Endothelial cell of umbilical vein (primary cell): ENCODE results near the gene VPS36. TPM values are rescaled to one million over a fixed set of nuclear protein-coding genes. Genes with fewer than 3 reads are reported as not detected.

Experiments
- BruUV-seq: library from RNA; stranded (reverse); fragments of 400-500 nt; replicated peaks from 2 replicates; lab custom pipeline; 2021; lab: Mats Ljungman, UMichigan
- CTCF ChIA-PET: fragments of 300-600, 350-600 bp; sonication (Branson Sonifier 250); formaldehyde crosslinking; loops from one replicate; lab custom pipeline; 2021; ENCODE audit warnings: antibody characterized with exemption, inconsistent platforms; lab: Charles Lee
- POLR2A ChIA-PET: fragments of 300-600, 350-600 bp; sonication (Branson Sonifier 250); formaldehyde crosslinking; loops from one replicate; lab custom pipeline; 2021; ENCODE audit warnings: antibody characterized with exemption, inconsistent platforms; lab: Charles Lee
- DNase-seq: peaks from one replicate; pipeline ENCODE4 v3.0.0-alpha.2; 2011; ENCODE audit warnings: low read depth, low spot score
- FAIRE-seq: peaks from 2 replicates; lab custom pipeline; 2011; peaks lifted over from hg19 to GRCh38; lab: Jason Lieb, UNC
- H2AFZ ChIP-seq: 2 replicates; pipeline ENCODE4 v1.6.0; 2012; ENCODE audit warnings: low read depth, low read length, control low read depth, inconsistent platforms
- H3K27ac ChIP-seq: 2 replicates; pipeline ENCODE4 v1.5.1; 2011; ENCODE audit warnings: low read depth, mild to moderate bottlenecking, control low read depth, low read length, moderate library complexity; ENCODE audit not compliant: insufficient read depth
- H3K27me3 ChIP-seq, 2 experiments: 2 replicates each; pipeline versions ENCODE4 v1.6.0 to v1.6.1; 2011; ENCODE audit warnings: low read length in 2 of 2, mixed read lengths in 1 of 2; ENCODE audit not compliant: control insufficient read depth in 2 of 2, insufficient read depth in 2 of 2
- H3K36me3 ChIP-seq, 2 experiments: 2 replicates in 1 of 2; 3 replicates in 1 of 2; pipeline ENCODE4 v1.5.1; 2011; ENCODE audit warnings: low read length in 2 of 2, mild to moderate bottlenecking in 1 of 2, moderate library complexity in 1 of 2; ENCODE audit not compliant: control insufficient read depth in 2 of 2, insufficient read depth in 2 of 2; ENCODE audit errors: extremely low read depth in 1 of 2
- H3K4me1 ChIP-seq: 3 replicates; pipeline ENCODE4 v1.5.1; 2011; ENCODE audit warnings: mild to moderate bottlenecking, low read length; ENCODE audit not compliant: control insufficient read depth, insufficient read depth; ENCODE audit errors: extremely low read depth
- H3K4me2 ChIP-seq: 2 replicates; pipeline ENCODE4 v1.6.1; 2011; ENCODE audit warnings: low read length, control low read depth, mixed read lengths; ENCODE audit not compliant: insufficient read depth
- H3K4me3 ChIP-seq, 3 experiments: fragments of 200-600 bp in 1 of 3; sonication (generic), shearing (Covaris generic) in 1 of 3; replicated peaks in 1 of 3; 2 replicates each; pipeline ENCODE4 v1.5.1; 2011 to 2016; ENCODE audit warnings: control low read depth in 3 of 3, low read length in 3 of 3, mild to moderate bottlenecking in 2 of 3, inconsistent platforms in 1 of 3, low read depth in 1 of 3, moderate library complexity in 1 of 3; ENCODE audit not compliant: insufficient read depth in 1 of 3
- H3K79me2 ChIP-seq: 2 replicates; pipeline ENCODE4 v1.6.0; 2012; ENCODE audit warnings: low read length, inconsistent platforms; ENCODE audit not compliant: control insufficient read depth, insufficient read depth
- H3K9ac ChIP-seq: replicated peaks from 2 replicates; pipeline ENCODE3; 2011; ENCODE audit warnings: low read length, control low read depth; ENCODE audit not compliant: insufficient read depth; ENCODE audit errors: extremely low read depth
- H3K9me1 ChIP-seq: replicated peaks from 3 replicates; pipeline ENCODE4 v1.6.0; 2011; ENCODE audit warnings: mild to moderate bottlenecking, low read length; ENCODE audit not compliant: control insufficient read depth, insufficient read depth; ENCODE audit errors: extremely low read depth
- H3K9me3 ChIP-seq: replicated peaks from 2 replicates; pipeline ENCODE4 v1.5.1; 2012; ENCODE audit warnings: low read length, inconsistent platforms; ENCODE audit not compliant: control insufficient read depth, insufficient read depth
- H4K20me1 ChIP-seq: replicated peaks from 2 replicates; pipeline ENCODE3; 2011; ENCODE audit warnings: mild to moderate bottlenecking, low read length; ENCODE audit not compliant: control insufficient read depth, insufficient read depth; ENCODE audit errors: extremely low read depth
- CTCF ChIP-seq, 2 donors: IDR thresholded peaks; 1 replicate in 1 of 2; 2 replicates in 1 of 2; pipeline ENCODE4 v1.5.1; 2011; ENCODE audit warnings: low read length in 2 of 2, mild to moderate bottlenecking in 2 of 2, moderate library complexity in 2 of 2, control low read depth in 1 of 2, inconsistent platforms in 1 of 2, low read depth in 1 of 2; ENCODE audit not compliant: insufficient read depth in 1 of 2; ENCODE audit errors: extremely low read depth in 1 of 2
- EZH2 ChIP-seq: IDR thresholded peaks from 2 replicates; pipeline ENCODE4 v1.6.1; 2012; ENCODE audit warnings: borderline replicate concordance, low read depth, mild to moderate bottlenecking, moderate library complexity, low read length, inconsistent platforms; ENCODE audit not compliant: severe bottlenecking
- FOS ChIP-seq: IDR thresholded peaks from 2 replicates; pipeline ENCODE4 v1.6.1; 2011; ENCODE audit warnings: mild to moderate bottlenecking, low read length, moderate library complexity, borderline replicate concordance; ENCODE audit not compliant: insufficient read depth
- GATA2 ChIP-seq: IDR thresholded peaks from 2 replicates; pipeline ENCODE4 v1.7.0; 2011; ENCODE audit warnings: low read depth, mild to moderate bottlenecking, moderate library complexity, mixed read lengths, low read length; ENCODE audit not compliant: insufficient read length, insufficient read depth
- JUN ChIP-seq: IDR thresholded peaks from 2 replicates; pipeline ENCODE4 v1.6.1; 2011; ENCODE audit warnings: borderline replicate concordance, low read depth; ENCODE audit not compliant: insufficient read length, insufficient read depth
- MAX ChIP-seq: IDR thresholded peaks from 2 replicates; pipeline ENCODE4 v1.6.1; 2011; ENCODE audit not compliant: insufficient read depth, insufficient read length
- MYC ChIP-seq: IDR thresholded peaks from one replicate; pipeline ENCODE4 v1.6.1; 2011; ENCODE audit warnings: mild to moderate bottlenecking, low read depth, low read length
- POLR2A ChIP-seq: IDR thresholded peaks from 2 replicates; pipeline ENCODE4 v1.6.1; 2012; ENCODE audit warnings: low read depth, mild to moderate bottlenecking, control low read depth, low read length
- POLR2AphosphoS5 ChIP-seq: IDR thresholded peaks from 2 replicates; pipeline ENCODE4 v1.6.1; 2012; ENCODE audit warnings: low read depth, mild to moderate bottlenecking, control low read depth, low read length, moderate library complexity; ENCODE audit not compliant: insufficient read depth
- dilution Hi-C: fragments of 300-500 bp; cut with MboI; formaldehyde crosslinking; loops from one replicate; pipeline ENCODE4 v1.15.0; 2019; ENCODE audit warnings: low sequenced_read_pairs; ENCODE audit not compliant: extremely low pct_ligation_motif_present
- intact Hi-C: fragments of 100-400 bp; cut with micrococcal nuclease; formaldehyde crosslinking; loops from one replicate; pipeline ENCODE4 v1.10.0; 2022
- polyA plus RNA-seq, 4 experiments: library from polyadenylated mRNA; depleted of rRNA in 3 of 4; stranded (reverse) in 3 of 4; unstranded in 1 of 4; fragments of >200 nt; gene quantifications; 2 replicates each; pipeline versions ENCODE4 v1.2.1 to v1.2.3, GENCODE V29; 2011 to 2012; ENCODE audit warnings: missing spikeins in 1 of 4
- total RNA-seq: library from RNA; stranded (reverse); gene quantifications from 2 replicates; pipeline ENCODE4 v1.2.3, GENCODE V29; 2021

VPS36 gene
- total and polyA plus RNA-seq, 2 donors (not counting 3 experiments of a cell fraction or from before 2014, with no cell fraction given) = 14.3 to 32.3 TPM

GRCh38 chr13:52432456-52432855 lies 18.0 kb downstream of the VPS36 start:
- Histone ChIP-seq H3K79me2 (no peaks in the 10 kb centered on the region), H3K9me1 (no peaks in the 10 kb centered on the region), H2AFZ (no peak overlapping the region), H3K27me3 (no peaks in the 10 kb centered on the region), H3K9ac (no peak overlapping the region), H3K9me3 (no peaks in the 10 kb centered on the region), H3K4me3 (no peak overlapping the region), H3K36me3 (peaks cover 0 to 9% of the 10 kb centered on the region in 2 experiments), H3K27ac (no peak overlapping the region), H4K20me1 (no peaks in the 10 kb centered on the region), H3K4me2 (no peak overlapping the region), H3K4me1 (peaks cover 43% of the 10 kb centered on the region)
- dilution Hi-C loops = no loop called here
- DNase-seq (no peak), FAIRE-seq (no peak)
- TF ChIP-seq MYC (no peak), POLR2AphosphoS5 (no peak), MAX (no peak), EZH2 (no peak), GATA2 (no peak), POLR2A (no peak), JUN (no peak), CTCF (IDR thresholded peaks at IDR 0.05; ENCODE audit: extremely low read depth in 1 of 2, insufficient read depth in 1 of 2, low read depth in 1 of 2, low read length in 2 of 2) (no peak), FOS (no peak)
- ChIA-PET POLR2A (no interaction called here), CTCF (interaction anchor here (7.2 kb wide), 1 partner anchor 17 kb away, joined by 101 read pairs; the partner anchor contains the start of gene VPS36)
- intact Hi-C loops = no loop called here
- no TSS peak for BruUV-seq
